Activated gamma-delta T cell (primary cell): ENCODE results near the gene TEX38.
"Not testable (repeated sequence)": the region's sequence is repeated elsewhere in the genome, so short reads cannot be mapped to it uniquely, and the experiment has no call there.

ENCODE experiments used
- DNase-seq: peaks from one replicate; lab custom pipeline; 2025; lab: John Stamatoyannopoulos, UW

Gene TEX38

DNA sequence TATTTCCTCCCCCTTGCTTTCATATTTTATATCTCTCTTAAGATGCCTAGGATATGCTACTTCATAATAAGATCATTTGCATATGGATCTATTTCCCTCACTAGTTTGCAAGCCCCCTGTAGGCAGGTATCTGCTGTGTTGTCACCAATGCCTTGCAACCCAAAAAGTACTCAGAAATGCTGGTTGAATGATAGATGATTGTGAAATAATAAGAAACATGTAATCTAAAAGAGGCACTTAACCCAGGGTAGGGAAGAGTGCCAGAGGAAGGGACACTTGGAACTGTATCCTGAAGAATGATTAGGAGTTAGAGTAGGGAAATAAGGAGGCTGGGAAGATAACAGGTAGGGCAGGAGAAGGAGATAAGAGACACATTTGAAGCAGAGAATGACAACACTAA is 15.8 kb upstream of the TEX38 start:
- no peak for DNase-seq

DNA sequence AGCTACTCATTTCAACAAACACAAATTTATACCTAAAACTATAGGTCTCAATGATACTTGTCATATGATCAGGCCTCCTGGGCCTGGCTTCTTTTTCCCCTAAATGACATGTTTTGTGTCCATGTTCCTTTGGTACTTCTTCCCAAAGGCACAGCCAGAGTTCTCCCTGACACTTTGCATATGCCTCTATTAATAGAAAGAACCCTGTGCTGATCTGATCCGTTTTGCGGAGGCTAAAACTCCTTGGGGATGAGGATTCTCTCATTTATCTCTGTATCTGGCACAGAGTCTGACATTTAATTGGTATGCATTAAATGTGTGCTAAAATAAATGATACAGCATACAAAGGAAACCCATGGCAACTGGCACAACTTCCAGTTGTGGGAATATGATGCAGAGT is 15.0 kb upstream of the TEX38 start:
- no peak for DNase-seq

DNA sequence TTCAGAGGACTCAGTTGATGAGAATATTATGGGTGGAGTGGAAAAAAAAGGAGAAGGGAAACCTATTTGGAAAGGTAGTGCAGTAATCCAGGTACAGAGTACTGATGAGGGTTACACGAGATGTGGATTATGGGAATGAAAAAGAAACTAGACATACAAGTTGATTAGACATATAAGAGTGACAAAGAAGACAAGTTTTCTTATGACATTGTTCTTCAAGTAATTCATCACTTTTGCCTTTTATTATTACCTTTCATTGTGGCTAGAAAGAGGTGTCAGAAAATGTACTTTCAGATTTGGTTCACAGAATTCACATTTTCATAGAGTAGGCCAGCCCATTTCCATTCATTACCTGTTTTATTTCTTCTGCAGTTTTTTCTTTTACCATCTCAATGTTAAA is 13.9 kb upstream of the TEX38 start:
- DNase-seq = no peak

DNA sequence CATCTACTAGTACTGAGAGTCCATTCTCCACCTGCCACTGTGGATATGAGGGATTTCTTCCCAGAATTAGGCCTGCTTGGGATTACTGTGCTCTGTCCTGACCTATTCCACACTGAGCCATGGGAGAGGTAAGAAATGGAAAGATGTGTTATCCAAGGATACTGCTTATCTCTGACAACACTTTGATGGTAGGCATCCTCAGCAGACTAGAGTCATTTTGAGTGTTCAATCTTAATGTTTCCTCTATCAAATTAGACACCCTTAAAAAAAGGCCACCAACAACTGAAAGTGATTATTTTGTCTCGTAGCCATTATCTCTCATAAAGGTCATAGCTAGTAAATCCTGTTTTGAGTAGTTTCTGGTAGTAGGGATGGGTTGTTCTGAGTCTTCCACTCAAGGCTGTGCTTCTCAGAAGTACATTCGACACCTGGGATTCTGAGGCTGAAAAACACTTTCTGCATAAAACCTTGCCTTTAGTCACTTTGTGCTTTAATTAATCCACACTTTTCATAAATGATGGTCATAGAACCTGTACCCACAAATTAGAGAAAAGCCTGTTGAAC is 12.3 kb upstream of the TEX38 start:
- no peak for DNase-seq

DNA sequence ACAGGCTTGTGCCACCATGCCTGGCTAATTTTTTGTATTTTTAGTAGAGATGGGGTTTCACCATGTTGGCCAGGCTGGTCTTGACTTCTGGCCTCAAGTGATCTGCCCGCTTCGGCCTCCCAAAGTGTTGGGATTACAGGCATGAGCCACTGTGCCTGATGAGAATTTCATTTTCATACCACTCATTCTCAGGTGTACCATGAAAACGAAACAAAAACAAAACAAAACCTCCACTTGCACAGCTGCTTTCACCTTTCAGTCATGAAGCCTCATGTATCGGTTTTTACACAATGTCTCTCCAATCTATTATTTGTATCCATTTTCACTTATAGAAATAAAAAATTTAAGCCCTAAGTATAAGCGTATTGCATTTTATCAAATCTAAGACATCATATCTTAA is 11.5 kb upstream of the TEX38 start:
- DNase-seq = not testable (repeated sequence)

DNA sequence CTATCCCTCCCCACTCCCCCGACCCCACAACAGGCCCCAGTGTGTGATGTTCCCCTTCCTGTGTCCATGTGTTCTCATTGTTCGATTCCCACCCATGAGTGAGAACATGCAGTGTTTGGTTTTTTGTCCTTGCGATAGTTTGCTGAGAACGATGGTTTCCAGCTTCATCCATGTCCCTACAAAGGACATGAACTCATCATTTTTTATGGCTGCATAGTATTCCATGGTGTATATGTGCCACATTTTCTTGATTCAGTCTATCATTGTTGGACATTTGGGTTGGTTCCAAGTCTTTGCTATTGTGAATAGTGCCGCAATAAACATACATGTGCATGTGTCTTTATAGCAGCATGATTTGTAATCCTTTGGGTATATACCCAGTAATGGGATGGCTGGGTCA is 8.7 kb upstream of the TEX38 start:
- not testable (repeated sequence) for DNase-seq

DNA sequence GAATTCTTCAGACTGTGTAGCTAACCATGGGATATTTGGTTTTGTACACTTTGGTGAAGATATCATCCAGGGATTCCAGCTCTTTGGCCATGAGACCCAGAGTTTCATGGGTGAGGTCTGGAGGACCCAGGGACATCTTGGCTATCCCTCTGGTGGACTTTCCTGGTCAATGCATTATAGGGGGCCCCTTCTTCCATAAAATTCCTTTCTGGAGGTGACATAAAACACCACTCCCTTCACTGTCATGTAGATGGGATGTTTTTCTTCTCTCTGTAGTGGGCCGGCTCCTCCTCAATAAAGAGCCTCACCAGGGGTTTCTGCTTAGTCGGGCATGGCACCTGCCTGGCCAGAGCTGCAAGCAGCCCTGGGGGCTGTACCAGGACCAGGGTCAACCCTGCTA is 5.7 kb upstream of the TEX38 start:
- DNase-seq = no peak

DNA sequence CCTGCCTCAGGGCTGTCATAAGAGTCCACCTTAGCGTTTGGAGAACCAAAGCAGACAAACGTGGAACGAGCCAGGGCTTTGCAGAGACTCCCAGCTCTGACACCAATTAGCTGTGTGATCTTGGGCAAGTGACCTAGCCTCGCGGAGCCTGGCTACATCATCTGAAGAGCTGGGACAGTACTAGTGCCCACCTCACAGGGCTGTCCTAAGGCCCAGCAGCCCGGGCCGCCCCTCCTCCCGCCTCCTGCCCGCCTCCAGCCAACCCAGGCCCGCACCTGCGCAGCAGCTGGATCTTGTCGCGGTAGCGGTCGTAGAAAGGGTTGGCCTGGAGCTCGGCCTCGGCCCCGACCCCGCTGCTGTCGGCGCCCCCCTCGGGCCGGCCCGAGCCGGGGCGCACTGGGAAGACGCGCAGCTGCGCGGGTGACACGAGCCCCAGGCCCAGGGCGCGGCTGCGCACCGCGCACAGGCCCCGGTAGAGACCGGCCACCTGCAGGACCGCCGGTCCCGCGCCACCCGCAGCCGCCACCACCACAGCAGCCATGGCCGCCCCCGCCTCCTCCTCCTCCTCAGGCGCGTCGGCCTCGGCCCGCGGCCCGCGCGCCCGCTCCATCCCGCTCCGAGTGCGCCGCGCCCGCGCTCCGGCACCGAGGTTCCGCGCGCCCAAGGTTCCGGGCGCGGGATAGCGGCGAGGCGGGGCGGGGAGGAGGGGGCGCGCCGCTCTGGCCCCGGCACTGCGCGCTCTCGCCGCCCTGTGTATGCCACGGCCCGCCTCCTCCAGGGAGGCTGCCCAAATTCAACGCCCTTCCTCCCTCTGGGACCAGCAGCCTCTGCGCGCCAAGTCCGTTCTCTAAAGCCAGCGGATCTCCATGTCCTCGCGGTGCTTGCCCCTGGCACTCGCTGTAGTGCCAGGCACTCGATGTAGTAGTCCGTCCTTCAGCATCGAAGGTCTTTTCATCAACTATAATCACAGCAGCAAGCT is 3.6 kb upstream of the TEX38 start, which contains the start of gene ATPAF1:
TSS of gene ATPAF1 (minus strand) at position 583 of the 979 bp plus-strand sequence. CDS start at position 541, 42 bp downstream.
- peak; percentile 40 for DNase-seq

DNA sequence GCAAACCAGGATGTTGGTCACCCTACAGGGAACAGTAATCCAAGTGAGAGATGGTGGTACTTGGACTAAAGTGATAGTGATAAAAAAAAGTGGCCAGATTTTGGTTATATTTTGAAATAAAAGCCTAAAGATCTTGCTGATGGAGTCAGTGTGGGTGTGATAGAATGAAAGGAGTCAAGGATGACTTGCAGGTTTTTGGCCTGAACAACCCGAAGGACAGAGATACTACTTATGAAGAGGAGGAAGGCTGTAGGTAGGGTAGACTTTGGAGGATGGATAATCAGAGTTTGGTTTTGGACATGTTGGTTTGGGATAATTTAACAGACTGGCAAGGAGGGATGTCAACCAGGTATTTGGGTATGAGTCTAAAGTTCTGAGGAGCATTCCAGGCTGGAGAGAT is 1.5 kb upstream of the TEX38 start:
- no peak for DNase-seq

DNA sequence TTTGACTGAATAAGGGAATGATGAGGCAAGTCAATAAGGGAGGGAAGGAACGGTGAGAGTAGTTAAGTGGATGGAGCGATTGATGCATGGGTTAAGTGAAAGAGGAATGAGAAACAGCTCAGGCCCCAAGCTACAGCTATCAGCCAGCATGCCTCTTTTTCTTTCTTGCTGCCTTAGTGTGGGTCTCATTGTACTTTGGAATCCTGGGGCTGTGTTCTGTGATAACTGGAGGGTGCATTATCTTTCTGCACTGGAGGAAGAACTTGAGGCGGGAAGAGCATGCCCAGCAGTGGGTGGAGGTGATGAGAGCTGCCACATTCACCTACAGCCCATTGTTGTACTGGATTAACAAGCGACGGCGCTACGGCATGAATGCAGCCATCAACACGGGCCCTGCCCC is 1.0 kb downstream of the TEX38 start:
- DNase-seq = no peak

DNA sequence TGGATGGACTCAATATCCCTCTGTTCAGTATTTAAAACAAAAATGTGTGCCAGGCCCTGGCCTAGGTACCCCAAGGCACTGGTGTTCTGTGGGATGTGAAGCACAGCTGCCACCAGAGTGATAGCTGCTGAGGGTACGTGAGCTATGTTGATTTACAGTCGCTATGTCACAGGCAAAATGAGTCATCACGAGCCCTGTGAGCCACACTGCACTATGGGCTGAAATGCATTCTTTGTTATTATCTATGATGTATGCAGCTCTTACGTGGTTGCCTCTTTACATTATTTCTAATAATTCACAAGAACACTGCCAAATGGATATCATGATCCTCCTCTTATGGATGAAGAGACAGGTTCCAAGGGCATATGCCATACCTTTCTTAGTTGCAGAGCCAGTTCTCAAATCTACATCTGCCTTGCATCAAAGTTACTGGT is 2.1 kb downstream of the TEX38 start:
- DNase-seq = no peak

DNA sequence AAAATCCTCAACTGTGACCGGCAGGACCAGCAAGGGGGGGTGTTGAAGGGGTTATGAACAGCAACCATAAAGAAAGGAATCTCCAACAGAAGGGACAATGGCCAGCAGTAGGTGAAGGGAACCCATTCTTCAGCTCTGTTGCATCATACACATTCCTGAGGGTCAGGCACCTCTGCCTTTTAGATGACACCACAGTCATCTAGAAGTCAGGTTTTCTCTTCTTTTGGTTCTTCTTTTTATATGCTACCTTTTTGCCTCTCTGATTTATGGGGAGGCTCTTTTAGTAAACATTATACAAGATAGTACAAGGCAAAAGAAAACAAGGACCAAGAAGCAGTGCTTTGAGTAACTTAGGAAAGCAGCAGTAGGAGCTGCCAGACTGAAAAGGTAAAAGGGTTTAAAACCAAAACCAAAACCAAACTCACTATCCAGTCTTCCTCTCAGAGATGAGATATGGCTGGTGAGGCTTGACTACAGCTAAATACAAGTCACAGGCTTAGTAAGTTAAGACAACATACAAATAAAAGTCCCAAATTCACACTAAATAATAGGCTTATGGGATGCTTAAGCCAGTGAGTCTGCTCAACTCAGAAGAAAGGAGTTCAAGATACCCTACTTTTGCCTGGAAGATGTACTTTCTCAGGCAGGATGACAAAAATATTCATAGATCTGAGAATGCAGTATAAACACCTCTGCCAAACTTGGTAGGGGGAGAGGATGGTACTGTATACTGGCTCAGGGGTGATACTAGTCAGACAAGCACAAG is 4.1 kb downstream of the TEX38 start:
- no peak for DNase-seq

DNA sequence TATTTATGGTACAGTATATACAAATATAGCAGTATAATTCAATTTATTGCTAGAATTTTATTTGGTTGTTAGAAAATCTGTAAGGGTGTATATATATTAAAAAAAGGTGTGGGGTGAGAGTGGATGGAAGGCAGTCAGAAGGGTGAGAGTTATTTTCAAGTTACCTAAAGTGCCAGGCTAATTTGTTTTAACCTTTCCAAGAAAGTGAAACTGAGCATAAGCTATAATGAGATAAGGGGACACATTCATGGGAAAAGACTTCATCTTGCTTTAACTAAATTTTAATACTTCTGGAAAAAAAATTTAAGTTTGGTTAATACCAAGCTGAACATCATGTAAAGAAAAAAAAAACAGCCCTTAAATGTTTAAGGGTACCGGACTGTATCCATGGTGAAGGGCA is 4.9 kb downstream of the TEX38 start:
- no peak for DNase-seq

DNA sequence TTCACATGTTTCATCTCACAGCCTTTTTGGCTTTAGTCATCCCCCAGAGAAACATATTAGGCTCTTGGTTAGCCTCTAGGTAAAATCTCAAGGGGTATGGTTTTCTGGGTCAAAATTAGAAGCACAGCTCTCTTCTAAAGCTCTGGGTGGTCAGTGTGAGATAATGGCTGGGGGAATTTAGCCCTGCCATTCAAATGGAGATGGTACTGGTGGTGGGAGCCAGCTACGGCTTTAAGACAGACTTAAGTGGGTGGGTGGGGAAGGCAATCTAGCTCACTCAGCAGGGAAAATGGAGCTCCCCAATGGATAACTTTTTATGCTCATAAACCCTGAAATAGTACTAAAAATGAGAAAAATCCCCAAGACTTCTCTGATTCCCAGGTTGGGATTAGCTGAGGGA is 5.7 kb downstream of the TEX38 start:
- no peak for DNase-seq

DNA sequence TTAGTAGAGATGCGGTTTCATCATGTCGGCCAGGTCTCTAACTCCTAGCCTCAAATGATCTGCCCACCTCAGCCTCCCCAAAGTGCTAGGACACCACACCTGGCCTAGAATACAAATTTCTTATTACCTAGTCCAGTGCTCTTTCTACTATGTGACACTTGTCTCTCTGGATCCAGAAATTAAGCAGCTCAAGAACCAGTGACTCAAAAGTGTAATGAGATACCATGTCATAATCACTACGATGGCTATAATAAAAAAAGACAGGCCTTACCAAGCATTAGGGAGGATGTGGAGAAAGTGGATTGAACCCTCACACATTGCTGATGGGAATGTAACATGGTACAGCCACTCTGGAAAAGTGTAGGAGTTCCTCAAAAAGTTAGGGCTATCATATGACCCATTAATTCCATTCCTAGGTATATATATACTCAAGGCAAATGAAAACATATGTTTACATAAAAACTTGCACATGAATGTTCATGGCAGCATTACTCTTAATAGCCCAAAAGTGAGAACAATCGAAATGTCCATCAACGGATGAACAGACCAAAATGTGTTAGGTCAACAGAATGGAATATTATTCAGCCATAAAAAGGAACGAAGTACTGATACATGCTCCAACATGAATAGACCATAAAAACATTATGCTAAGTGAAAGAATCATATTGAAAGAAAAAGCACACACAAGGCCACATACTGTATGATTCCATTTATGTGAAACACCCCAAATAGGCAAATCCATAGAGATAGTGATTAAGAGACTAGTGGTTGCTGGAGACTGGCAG is 8.3 kb downstream of the TEX38 start:
- no peak for DNase-seq

DNA sequence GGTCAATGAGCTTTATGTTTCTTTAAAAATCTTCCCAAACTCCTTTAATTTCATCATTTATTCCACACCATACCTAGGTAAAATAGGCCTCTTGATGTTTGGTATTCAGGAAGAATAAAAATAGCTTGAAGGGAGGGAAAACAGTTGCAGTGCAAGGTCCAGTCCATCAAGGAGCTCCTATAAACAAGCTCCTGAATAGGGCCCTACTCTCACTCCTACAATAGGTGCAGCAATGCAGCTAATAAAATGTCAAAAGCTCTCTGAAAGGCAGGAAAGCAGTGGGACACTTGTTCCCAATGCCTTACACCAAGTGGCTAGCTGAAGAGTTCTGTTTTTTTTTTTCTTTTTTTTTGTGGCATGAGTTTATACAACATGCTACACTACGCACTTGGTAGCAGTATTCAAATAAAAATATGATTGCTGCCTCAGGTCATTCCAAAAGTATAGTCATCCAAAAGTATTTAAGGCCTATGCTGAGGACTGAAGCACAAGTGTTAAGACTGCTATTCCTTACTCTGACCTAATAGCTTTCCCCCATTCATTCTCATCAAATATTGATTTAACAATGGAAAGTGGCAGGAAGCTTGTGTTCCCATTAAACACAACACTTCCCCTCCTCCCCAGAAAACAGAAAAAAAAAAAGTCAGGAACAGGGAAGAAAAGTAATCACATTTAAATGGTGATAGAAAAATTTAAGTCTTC is 9.8 kb downstream of the TEX38 start:
- no peak for DNase-seq

DNA sequence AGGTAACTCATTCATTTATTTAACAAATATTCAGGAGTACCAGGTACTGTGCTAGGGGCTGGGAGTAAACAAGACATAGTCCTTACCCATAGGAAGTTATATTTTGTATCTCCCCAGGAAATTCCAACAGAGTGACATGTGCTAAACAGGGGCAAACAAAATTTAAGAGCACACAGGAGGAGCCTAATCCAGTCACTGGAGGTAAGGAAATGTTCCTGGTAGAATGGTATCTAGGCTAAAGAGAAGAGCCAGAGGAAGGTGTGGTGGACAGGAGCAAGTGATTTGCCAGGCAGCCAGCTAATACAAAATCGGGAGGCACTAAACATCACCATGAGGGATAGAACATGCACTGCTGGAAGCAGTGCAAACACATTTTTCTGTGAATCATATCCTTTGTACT is 10.4 kb downstream of the TEX38 start:
- no peak for DNase-seq

DNA sequence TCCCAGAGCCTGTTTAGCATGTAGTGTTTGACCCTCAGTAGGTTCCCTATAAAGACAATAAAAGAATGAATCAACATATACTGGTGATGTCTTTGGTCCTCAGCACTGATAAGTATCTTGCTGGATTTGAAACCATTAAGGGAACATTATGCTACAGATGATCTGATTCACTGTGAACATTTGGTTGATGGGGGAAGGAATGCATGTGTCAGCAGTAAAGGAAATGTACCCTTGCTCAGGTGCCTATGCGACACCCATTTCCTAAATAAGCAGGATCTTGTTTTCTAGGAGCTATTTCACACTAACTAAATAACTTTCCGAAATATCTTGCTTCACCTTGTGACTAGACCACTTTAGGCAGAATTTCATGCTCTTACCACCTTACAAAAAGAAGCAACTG is 13.0 kb downstream of the TEX38 start:
- no peak for DNase-seq

DNA sequence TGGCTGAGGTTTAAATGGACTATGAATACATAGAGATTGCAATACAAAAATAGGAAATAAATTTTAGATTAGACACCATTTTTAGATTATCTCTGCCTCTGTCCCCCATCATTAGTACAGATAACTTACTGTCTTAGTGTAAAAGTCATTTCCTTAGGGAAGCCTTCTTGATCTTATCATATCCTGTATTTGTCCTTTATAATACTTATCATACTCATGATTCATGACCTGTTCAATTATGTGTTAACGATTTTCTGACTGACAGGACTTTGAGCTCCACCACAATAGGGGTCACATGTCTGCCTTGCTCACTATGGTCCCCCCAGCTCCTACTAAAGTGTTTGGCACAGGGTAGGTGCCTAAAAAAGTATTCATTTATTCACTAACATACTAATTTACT is 14.6 kb downstream of the TEX38 start:
- no peak for DNase-seq

DNA sequence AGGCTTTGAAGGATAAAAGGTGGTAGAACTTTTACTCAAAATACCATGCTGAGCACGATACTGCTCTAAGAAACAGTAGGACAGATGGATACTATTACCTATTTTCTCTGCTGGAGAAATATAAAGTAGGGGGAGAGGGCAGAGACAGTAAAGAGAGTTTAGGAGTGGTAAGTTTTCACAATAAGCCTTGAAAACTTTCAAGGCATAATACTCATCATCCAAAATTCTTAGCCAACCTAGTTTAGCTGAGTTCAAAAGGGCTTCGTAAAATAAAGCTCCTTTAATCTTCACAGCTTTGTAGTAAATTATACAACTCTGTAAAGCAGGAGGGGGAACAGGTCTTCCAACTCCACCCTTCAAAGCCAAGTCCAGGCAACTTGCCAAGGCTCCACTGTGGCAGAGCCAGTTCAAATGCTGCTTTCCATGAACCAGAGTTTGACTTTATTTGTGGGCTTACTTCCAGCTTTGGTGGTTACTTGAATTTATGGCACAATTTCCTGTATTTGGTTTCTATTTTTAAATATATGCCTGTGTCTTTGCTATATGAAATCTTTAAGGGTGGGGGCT is 15.5 kb downstream of the TEX38 start:
- no peak for DNase-seq
